BE2C (cell line): ENCODE data around the gene WSCD2.

ENCODE experiments used
- DNase-seq: peaks from one replicate; pipeline ENCODE4 v3.0.0-alpha.2; 2020
- H3K27me3 ChIP-seq: fragments of 250-450 bp; sonication (Bioruptor Pico); 2 replicates; pipeline ENCODE4 v1.5.1; 2020; ENCODE audit warnings: mild to moderate bottlenecking
- H3K36me3 ChIP-seq: fragments of 250-450 bp; sonication (Bioruptor Pico); 2 replicates; pipeline ENCODE4 v1.5.1; 2020; ENCODE audit warnings: mild to moderate bottlenecking
- H3K4me1 ChIP-seq: fragments of 250-450 bp; sonication (Bioruptor Pico); 2 replicates; pipeline ENCODE4 v1.5.1; 2020
- H3K4me3 ChIP-seq: 2 replicates; pipeline ENCODE4 v1.5.1; 2011; ENCODE audit warnings: low read depth, low read length
- H3K9me3 ChIP-seq: fragments of 250-450 bp; sonication (Bioruptor Pico); 2 replicates; pipeline ENCODE4 v1.5.1; 2020
- CTCF ChIP-seq: IDR thresholded peaks from 2 replicates; pipeline ENCODE4 v1.5.1; 2012; ENCODE audit warnings: mild to moderate bottlenecking, low read depth, low read length

WSCD2 gene

GRCh38 chr12:108185002-108185401 is 55.9 kb downstream of the WSCD2 start:
- H3K4me3 ChIP-seq = no peak overlapping the region
- H3K4me1 ChIP-seq = peaks cover 5% of the 10 kb centered on the region; the same call in 1 of the 2 replicates
- DNase-seq = no peak
- no peak for TF ChIP-seq CTCF
- no peaks in the 10 kb centered on the region for H3K27me3 ChIP-seq
- H3K36me3 ChIP-seq = no peaks in the 10 kb centered on the region
- H3K9me3 ChIP-seq = no peaks in the 10 kb centered on the region

DNA sequence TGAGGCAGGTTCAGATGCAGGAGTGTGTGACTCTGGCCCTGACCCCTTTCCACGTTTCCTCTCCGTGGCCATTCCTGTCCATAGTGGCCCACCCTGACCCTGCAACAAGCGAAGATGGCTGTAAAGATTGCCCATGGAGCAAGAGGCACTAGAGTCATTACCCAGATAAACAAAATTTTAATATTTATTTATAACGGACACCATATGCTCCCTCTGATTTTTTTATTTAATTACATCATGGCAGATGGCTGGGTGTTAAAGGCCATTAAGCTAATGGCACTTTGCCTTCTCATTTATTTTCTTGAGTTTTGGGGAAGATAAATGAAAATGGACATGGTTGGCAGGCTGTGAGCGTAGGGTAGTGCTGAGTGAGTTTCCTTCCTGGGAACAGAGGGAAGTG is 58.7 kb downstream of the WSCD2 start:
- Histone ChIP-seq H3K36me3 (no peaks in the 10 kb centered on the region), H3K4me3 (no peak overlapping the region), H3K9me3 (no peaks in the 10 kb centered on the region), H3K4me1 (no peaks in the 10 kb centered on the region), H3K27me3 (no peaks in the 10 kb centered on the region)
- TF ChIP-seq CTCF = no peak
- DNase-seq = no peak

GRCh38 chr12:108190529-108190928 is 61.4 kb downstream of the WSCD2 start:
- Histone ChIP-seq H3K9me3 (no peaks in the 10 kb centered on the region), H3K4me3 (no peak overlapping the region), H3K4me1 (no peaks in the 10 kb centered on the region), H3K27me3 (no peaks in the 10 kb centered on the region), H3K36me3 (no peaks in the 10 kb centered on the region)
- no peak; the same call in 1 of the 2 replicates for TF ChIP-seq CTCF
- DNase-seq = no peak

GRCh38 chr12:108191086-108191485 is 62.0 kb downstream of the WSCD2 start:
- DNase-seq = no peak
- Histone ChIP-seq H3K9me3 (no peaks in the 10 kb centered on the region), H3K36me3 (no peaks in the 10 kb centered on the region), H3K4me3 (no peak overlapping the region), H3K27me3 (no peaks in the 10 kb centered on the region), H3K4me1 (no peaks in the 10 kb centered on the region)
- no peak for TF ChIP-seq CTCF

DNA sequence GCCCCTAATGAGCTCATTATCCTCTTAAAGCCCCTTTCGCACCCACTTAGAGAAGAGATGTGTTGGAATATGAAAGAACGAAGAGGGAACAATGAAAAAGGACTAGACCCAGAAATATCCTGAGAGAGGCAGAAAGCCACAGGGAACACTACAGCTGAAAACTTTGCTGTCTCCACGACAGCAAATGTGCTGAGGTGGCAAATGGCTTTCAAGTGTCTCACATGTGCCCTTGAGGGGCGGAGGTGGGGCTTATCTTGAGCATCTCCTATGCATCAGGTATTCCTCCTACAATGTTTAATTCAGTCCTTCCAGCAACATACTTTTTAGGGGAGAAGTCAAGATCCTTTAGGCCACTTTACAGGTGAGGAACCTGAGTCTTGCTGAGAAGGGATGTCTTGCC is 62.9 kb downstream of the WSCD2 start:
- Histone ChIP-seq H3K27me3 (no peaks in the 10 kb centered on the region), H3K36me3 (no peaks in the 10 kb centered on the region), H3K4me1 (no peaks in the 10 kb centered on the region), H3K4me3 (no peak overlapping the region), H3K9me3 (no peaks in the 10 kb centered on the region)
- DNase-seq = no peak
- TF ChIP-seq CTCF = no peak

GRCh38 chr12:108193493-108193892 is 64.4 kb downstream of the WSCD2 start:
- Histone ChIP-seq H3K27me3 (no peaks in the 10 kb centered on the region), H3K36me3 (no peaks in the 10 kb centered on the region), H3K4me3 (no peak overlapping the region), H3K9me3 (no peaks in the 10 kb centered on the region), H3K4me1 (no peaks in the 10 kb centered on the region)
- TF ChIP-seq CTCF = no peak
- no peak for DNase-seq
